Urothelium cell line (cell line): ENCODE data around the gene FADS1.

Experiments
- DNase-seq: peaks from one replicate; pipeline ENCODE4 v3.0.0; 2011; ENCODE audit warnings: low spot score, mixed read lengths
- FAIRE-seq: peaks from 2 replicates; lab custom pipeline; 2011; peaks lifted over from hg19 to GRCh38; lab: Jason Lieb, UNC

The FADS1 gene

GRCh38 chr11:61846362-61847020 lies 29.7 kb upstream of the FADS1 start:
- FAIRE-seq, result no peak

GRCh38 chr11:61844909-61845565 lies 28.2 kb upstream of the FADS1 start:
- FAIRE-seq, result no peak
- DNase-seq, result no peak

More at GRCh38 chr11:61846362-61847020, 29.7 kb upstream of the FADS1 start:
- DNase-seq, result no peak

- DNase-seq (no peak), FAIRE-seq (no peak)
These were observed 25.7 kb upstream of the FADS1 start for GRCh38 chr11:61842528-61842820.

GRCh38 chr11:61841636-61842527 lies 25.1 kb upstream of the FADS1 start:
- no peak for FAIRE-seq

GRCh38 chr11:61840371-61840770 lies 23.6 kb upstream of the FADS1 start:
- DNase-seq (no peak), FAIRE-seq (no peak)

More at GRCh38 chr11:61841636-61842527, 25.1 kb upstream of the FADS1 start:
- DNase-seq, result no peak

- DNase-seq, result no peak
- no peak for FAIRE-seq
These were observed 22.9 kb upstream of the FADS1 start for GRCh38 chr11:61839742-61840141.

GRCh38 chr11:61838921-61839320 lies 22.1 kb upstream of the FADS1 start:
- no peak for DNase-seq

GRCh38 chr11:61838501-61838900 lies 21.7 kb upstream of the FADS1 start:
- FAIRE-seq, result no peak
- no peak for DNase-seq

More at GRCh38 chr11:61838921-61839320, 22.1 kb upstream of the FADS1 start:
- FAIRE-seq, result no peak

- DNase-seq (no peak), FAIRE-seq (no peak)
These were observed 20.7 kb upstream of the FADS1 start for GRCh38 chr11:61837411-61838005.

GRCh38 chr11:61836193-61836592 lies 19.4 kb upstream of the FADS1 start:
- FAIRE-seq (no peak), DNase-seq (no peak)

GRCh38 chr11:61834278-61835048 lies 17.7 kb upstream of the FADS1 start:
- FAIRE-seq, result no peak
- no peak for DNase-seq

GRCh38 chr11:61833926-61834277 lies 17.1 kb upstream of the FADS1 start:
- no peak for DNase-seq
- no peak for FAIRE-seq

GRCh38 chr11:61833471-61833870 lies 16.7 kb upstream of the FADS1 start:
- FAIRE-seq (no peak), DNase-seq (no peak)

- no peak for FAIRE-seq
- DNase-seq, result no peak
These were observed 16.0 kb upstream of the FADS1 start for GRCh38 chr11:61832754-61833153.

GRCh38 chr11:61832207-61832606 lies 15.4 kb upstream of the FADS1 start:
- DNase-seq, result no peak
- no peak for FAIRE-seq

- DNase-seq (no peak), FAIRE-seq (no peak)
These were observed 13.7 kb upstream of the FADS1 start for GRCh38 chr11:61830237-61831105.

- DNase-seq, result no peak
These were observed 13.0 kb upstream of the FADS1 start for GRCh38 chr11:61829806-61830205.

GRCh38 chr11:61828629-61829407 lies 12.0 kb upstream of the FADS1 start:
- DNase-seq, result peak; percentile 68
- FAIRE-seq, result no peak

More at GRCh38 chr11:61829806-61830205, 13.0 kb upstream of the FADS1 start:
- FAIRE-seq, result no peak

GRCh38 chr11:61828379-61828628 lies 11.5 kb upstream of the FADS1 start:
- FAIRE-seq (no peak), DNase-seq (no peak)
